ENCODE measurements around the gene RBPMS2.

Gene RBPMS2

GRCh38 chr15:64731012-64731804 is 44.2 kb downstream of the RBPMS2 start:
- TF ChIP-seq CTCF (conservative IDR thresholded peaks at IDR 0.05; ENCODE audit: low read depth, low read length), result peak; percentile 82
- no peak overlapping the region for H3K4me3 ChIP-seq (ENCODE audit: low read length)
- no peak for DNase-seq (ENCODE audit: low read depth)

GRCh38 chr15:64730151-64730550 is 45.2 kb downstream of the RBPMS2 start:
- DNase-seq (ENCODE audit: low read depth), result no peak
- TF ChIP-seq CTCF (conservative IDR thresholded peaks at IDR 0.05; ENCODE audit: low read depth, low read length), result no peak
- no peak overlapping the region for H3K4me3 ChIP-seq (ENCODE audit: low read length)

GRCh38 chr15:64720188-64720587 is 55.2 kb downstream of the RBPMS2 start:
- no peak overlapping the region for H3K4me3 ChIP-seq (ENCODE audit: low read length)
- no peak for TF ChIP-seq CTCF (conservative IDR thresholded peaks at IDR 0.05; ENCODE audit: low read depth, low read length)
- no peak for DNase-seq (ENCODE audit: low read depth)

- DNase-seq (ENCODE audit: low read depth), result no peak
- no peak overlapping the region for H3K4me3 ChIP-seq (ENCODE audit: low read length)
- no peak for TF ChIP-seq CTCF (conservative IDR thresholded peaks at IDR 0.05; ENCODE audit: low read depth, low read length)
Observed at GRCh38 chr15:64717735-64718495, 57.5 kb downstream of the RBPMS2 start.

- no peak overlapping the region for H3K4me3 ChIP-seq (ENCODE audit: low read length)
- no peak for TF ChIP-seq CTCF (conservative IDR thresholded peaks at IDR 0.05; ENCODE audit: low read depth, low read length)
- no peak for DNase-seq (ENCODE audit: low read depth)
Observed at GRCh38 chr15:64717130-64717529, 58.3 kb downstream of the RBPMS2 start.

GRCh38 chr15:64716452-64716851 is 58.9 kb downstream of the RBPMS2 start:
- DNase-seq (ENCODE audit: low read depth), result no peak
- TF ChIP-seq CTCF (conservative IDR thresholded peaks at IDR 0.05; ENCODE audit: low read depth, low read length), result no peak
- H3K4me3 ChIP-seq (ENCODE audit: low read length), result no peak overlapping the region
